PC-9 (cell line): ENCODE results near the gene CACNA1G. TPM values are rescaled to one million over a fixed set of nuclear protein-coding genes. Genes with fewer than 3 reads are reported as not detected.

Source experiments
- BruUV-seq: library from RNA; stranded (reverse); fragments of 400-500 nt; replicated peaks from 2 replicates; lab custom pipeline; 2021; lab: Mats Ljungman, UMichigan
- CTCF ChIA-PET: fragments of 300-600 bp; sonication (Branson Sonifier 250); formaldehyde crosslinking; loops from one replicate; lab custom pipeline; 2022; ENCODE audit warnings: antibody characterized with exemption; lab: Charles Lee
- POLR2A ChIA-PET: fragments of 300-600 bp; sonication (Branson Sonifier 250); formaldehyde crosslinking; loops from one replicate; lab custom pipeline; 2022; ENCODE audit warnings: antibody characterized with exemption; ENCODE audit not compliant: unreplicated experiment; lab: Charles Lee
- DNase-seq, 2 experiments: peaks; one replicate each; pipeline versions ENCODE4 v3.0.0 to v3.0.0-alpha.2; 2015 to 2022; ENCODE audit warnings: mixed read lengths in 1 of 2
- H2AFZ ChIP-seq: fragments of 200-600 bp; sonication (generic); 2 replicates; pipeline ENCODE4 v1.8.1; 2017; ENCODE audit warnings: antibody characterized with exemption
- H3F3A ChIP-seq: fragments of 200-600 bp; sonication (generic); 2 replicates; pipeline ENCODE4 v1.8.1; 2017; ENCODE audit warnings: antibody characterized with exemption, mild to moderate bottlenecking, low read depth; ENCODE audit not compliant: insufficient read depth
- H3K27ac ChIP-seq: fragments of 200-600 bp; sonication (generic); 2 replicates; pipeline ENCODE4 v1.6.1; 2016; ENCODE audit warnings: mixed run types
- H3K27me3 ChIP-seq: fragments of 200-600 bp; sonication (generic); 2 replicates; pipeline ENCODE4 v1.6.1; 2016; ENCODE audit warnings: low read depth, mixed run types; ENCODE audit not compliant: insufficient read depth
- H3K36me3 ChIP-seq: fragments of 200-600 bp; sonication (generic); 2 replicates; pipeline ENCODE4 v1.6.1; 2016; ENCODE audit warnings: low read depth, mixed run types
- H3K4me1 ChIP-seq: fragments of 200-600 bp; sonication (generic); replicated peaks from 2 replicates; pipeline ENCODE4 v1.6.1; 2016; ENCODE audit warnings: mixed run types; ENCODE audit not compliant: insufficient read depth
- H3K4me2 ChIP-seq: fragments of 200-600 bp; sonication (generic); 2 replicates; pipeline ENCODE4 v1.6.1; 2017; ENCODE audit warnings: mixed run types
- H3K4me3 ChIP-seq: fragments of 200-600 bp; sonication (generic); 2 replicates; pipeline ENCODE4 v1.6.1; 2016; ENCODE audit warnings: mixed run types
- H3K79me2 ChIP-seq: fragments of 200-600 bp; sonication (generic); 2 replicates; pipeline ENCODE4 v1.6.1; 2017; ENCODE audit warnings: low read depth, mixed run types
- H3K9me2 ChIP-seq: fragments of 200-600 bp; sonication (generic); 2 replicates; pipeline ENCODE4 v1.8.1; 2017; ENCODE audit warnings: mild to moderate bottlenecking; ENCODE audit not compliant: insufficient read depth
- H3K9me3 ChIP-seq: fragments of 200-600 bp; sonication (generic); 2 replicates; pipeline ENCODE4 v1.8.1; 2016; ENCODE audit warnings: low read depth; ENCODE audit not compliant: insufficient read depth
- H4K20me1 ChIP-seq: fragments of 200-600 bp; sonication (generic); 2 replicates; pipeline ENCODE4 v1.8.1; 2017; ENCODE audit not compliant: insufficient read depth
- CTCF ChIP-seq: fragments of 200-600 bp; sonication (generic); conservative IDR thresholded peaks from 2 replicates; pipeline ENCODE4 v1.6.1; 2017; ENCODE audit warnings: mixed run types, antibody characterized with exemption, mild to moderate bottlenecking, moderate library complexity
- EZH2 ChIP-seq: fragments of 200-600 bp; sonication (generic); IDR thresholded peaks from 2 replicates; pipeline ENCODE4 v1.8.0; 2017; ENCODE audit warnings: antibody characterized with exemption, low read depth
- intact Hi-C: fragments of 100-400 bp; cut with micrococcal nuclease; formaldehyde crosslinking; loops from one replicate; pipeline ENCODE4 v1.10.0; 2022; ENCODE audit not compliant: unreplicated experiment
- total RNA-seq: library from RNA; stranded (reverse); gene quantifications from 2 replicates; pipeline ENCODE4 v1.2.3, GENCODE V29; 2021

CACNA1G gene
- total RNA-seq, 1 experiment from 2014 or later: 0.46 TPM

GRCh38 chr17:50599606-50600005, 39.1 kb downstream of the CACNA1G start:
- Histone ChIP-seq H3K27ac (no peak overlapping the region), H4K20me1 (no peaks in the 10 kb centered on the region), H2AFZ (no peak overlapping the region), H3K4me2 (no peak overlapping the region), H3K4me3 (no peak overlapping the region), H3K27me3 (peaks cover 63% of the 10 kb centered on the region), H3K79me2 (no peaks in the 10 kb centered on the region), H3K36me3 (no peaks in the 10 kb centered on the region), H3K9me3 (no peaks in the 10 kb centered on the region), H3F3A (no peaks in the 10 kb centered on the region), H3K9me2 (no peaks in the 10 kb centered on the region), H3K4me1 (no peaks in the 10 kb centered on the region)
- TF ChIP-seq EZH2: no peak
- no peak for TF ChIP-seq CTCF
- DNase-seq: no peak
- POLR2A ChIA-PET: no interaction called here
- BruUV-seq: no TSS peak
- intact Hi-C loops: no loop called here
- CTCF ChIA-PET: no interaction called here

GRCh38 chr17:50601823-50602375, 41.4 kb downstream of the CACNA1G start:
- Histone ChIP-seq H3K4me1 (no peaks in the 10 kb centered on the region), H3K27me3 (peaks cover 75% of the 10 kb centered on the region), H3K4me2 (no peak overlapping the region), H3K79me2 (no peaks in the 10 kb centered on the region), H3K4me3 (no peak overlapping the region), H3K27ac (no peak overlapping the region), H3F3A (no peaks in the 10 kb centered on the region), H3K9me2 (no peaks in the 10 kb centered on the region), H2AFZ (no peak overlapping the region), H3K36me3 (no peaks in the 10 kb centered on the region), H3K9me3 (no peaks in the 10 kb centered on the region), H4K20me1 (no peaks in the 10 kb centered on the region)
- no peak for DNase-seq
- intact Hi-C loops: no loop called here
- BruUV-seq: no TSS peak
- TF ChIP-seq EZH2 (no peak), CTCF (no peak)
- ChIA-PET POLR2A (no interaction called here), CTCF (no interaction called here)

- Histone ChIP-seq H3K4me1 (no peaks in the 10 kb centered on the region), H3K9me3 (no peaks in the 10 kb centered on the region), H4K20me1 (no peaks in the 10 kb centered on the region), H3K36me3 (no peaks in the 10 kb centered on the region), H3K27ac (no peak overlapping the region), H2AFZ (no peak overlapping the region), H3K4me2 (no peak overlapping the region), H3K9me2 (no peaks in the 10 kb centered on the region), H3F3A (no peaks in the 10 kb centered on the region), H3K27me3 (peaks cover 84% of the 10 kb centered on the region), H3K4me3 (no peak overlapping the region), H3K79me2 (no peaks in the 10 kb centered on the region)
- no peak for DNase-seq
- POLR2A ChIA-PET: no interaction called here
- CTCF ChIA-PET: no interaction called here
- BruUV-seq: no TSS peak
- intact Hi-C loops: no loop called here
- no peak for TF ChIP-seq EZH2
- TF ChIP-seq CTCF: no peak
Measured at GRCh38 chr17:50602836-50603235, 42.3 kb downstream of the CACNA1G start.
